Measurements from ENCODE around the gene HS3ST3B1.

Gene HS3ST3B1

GRCh38 chr17:14298947-14299279 is 2.0 kb upstream of the HS3ST3B1 start:
- no peak overlapping the region for H3K27ac ChIP-seq
- TF ChIP-seq ZFX (IDR thresholded peaks at IDR 0.05) = no peak
- TF ChIP-seq CTCF (conservative IDR thresholded peaks at IDR 0.05) = no peak

- TF ChIP-seq CTCF (conservative IDR thresholded peaks at IDR 0.05) (no peak), ZFX (IDR thresholded peaks at IDR 0.05) (no peak)
- H3K27ac ChIP-seq = no peak overlapping the region
Measured at GRCh38 chr17:14299280-14300141, 1.4 kb upstream of the HS3ST3B1 start.

- TF ChIP-seq CTCF (conservative IDR thresholded peaks at IDR 0.05) (peak; percentile 56), ZFX (IDR thresholded peaks at IDR 0.05) (no peak)
- H3K27ac ChIP-seq = peak overlapping the region; percentile 54
Measured at GRCh38 chr17:14301279-14302090, 604 bp downstream of the HS3ST3B1 start.

GRCh38 chr17:14302091-14302430 is 1.2 kb downstream of the HS3ST3B1 start:
- TF ChIP-seq CTCF (conservative IDR thresholded peaks at IDR 0.05) (no peak), ZFX (IDR thresholded peaks at IDR 0.05) (no peak)
- H3K27ac ChIP-seq = peak overlapping the region; percentile 54

GRCh38 chr17:14302431-14303099 is 1.7 kb downstream of the HS3ST3B1 start:
- TF ChIP-seq CTCF (conservative IDR thresholded peaks at IDR 0.05) = peak; percentile 98
- TF ChIP-seq ZFX (IDR thresholded peaks at IDR 0.05) = no peak
- no peak overlapping the region for H3K27ac ChIP-seq

- no peak overlapping the region for H3K27ac ChIP-seq
- TF ChIP-seq CTCF (conservative IDR thresholded peaks at IDR 0.05) (no peak), ZFX (IDR thresholded peaks at IDR 0.05) (no peak)
Measured at GRCh38 chr17:14303343-14304221, 2.7 kb downstream of the HS3ST3B1 start.

Data from C4-2B (cell line).